SU-DHL-6 (cell line): ENCODE measurements around the gene SMIM7.
"Not testable (repeated sequence)": the region's sequence is repeated elsewhere in the genome, so short reads cannot be mapped to it uniquely, and the experiment has no call there.

Experiments used
- H2AFZ ChIP-seq: fragments of 200-600 bp; sonication (generic); 2 replicates; pipeline ENCODE4 v1.6.1; 2014; ENCODE audit warnings: low read depth, mild to moderate bottlenecking, moderate library complexity, mixed read lengths, antibody characterized with exemption, low read length; ENCODE audit not compliant: severe bottlenecking
- H3F3A ChIP-seq: fragments of 200-600 bp; shearing (Covaris generic); 2 replicates; pipeline ENCODE4 v1.6.0; 2016; ENCODE audit warnings: antibody characterized with exemption, mild to moderate bottlenecking; ENCODE audit not compliant: insufficient read depth
- H3K27ac ChIP-seq: fragments of 200-600 bp; sonication (generic); 2 replicates; pipeline ENCODE4 v1.5.1; 2016; ENCODE audit warnings: low read depth, mild to moderate bottlenecking, low read length, moderate library complexity, mixed read lengths
- H3K27me3 ChIP-seq: fragments of 200-600 bp; sonication (generic), shearing (Covaris generic); 2 replicates; pipeline ENCODE4 v1.6.0; 2014; ENCODE audit warnings: mild to moderate bottlenecking, low read length
- H3K36me3 ChIP-seq: fragments of 200-600 bp; sonication (generic); 2 replicates; pipeline ENCODE4 v1.6.1; 2014; ENCODE audit warnings: mild to moderate bottlenecking, low read length, mixed read lengths
- H3K4me2 ChIP-seq: fragments of 300-600, 200-600 bp; shearing (Covaris generic), sonication (generic); 2 replicates; pipeline ENCODE4 v1.6.0; 2014; ENCODE audit warnings: low read length, low read depth, mild to moderate bottlenecking; ENCODE audit not compliant: poor library complexity, severe bottlenecking
- H3K4me3 ChIP-seq: fragments of 200-600 bp; sonication (generic); 2 replicates; pipeline ENCODE4 v1.5.1; 2014; ENCODE audit warnings: antibody characterized with exemption, low read length, mild to moderate bottlenecking, mixed read lengths; ENCODE audit not compliant: insufficient read depth, poor library complexity, severe bottlenecking
- H3K79me2 ChIP-seq: fragments of 200-600 bp; sonication (generic); 2 replicates; pipeline ENCODE4 v1.6.1; 2014; ENCODE audit warnings: mild to moderate bottlenecking, low read length, moderate library complexity; ENCODE audit not compliant: insufficient read depth
- H3K9ac ChIP-seq: fragments of 200-600 bp; sonication (generic); 2 replicates; pipeline ENCODE4 v1.7.0; 2014; ENCODE audit warnings: mild to moderate bottlenecking, low read length
- H3K9me2 ChIP-seq: fragments of 200-600 bp; sonication (generic); replicated peaks from 2 replicates; pipeline ENCODE4 v1.6.1; 2014; ENCODE audit warnings: low read length; ENCODE audit not compliant: insufficient read depth
- H3K9me3 ChIP-seq: fragments of 200-600 bp; sonication (generic); 2 replicates; pipeline ENCODE4 v1.6.1; 2014; ENCODE audit warnings: low read length, mixed read lengths; ENCODE audit not compliant: insufficient read depth
- H4K20me1 ChIP-seq: fragments of 200-600 bp; sonication (generic); 2 replicates; pipeline ENCODE4 v1.6.1; 2014; ENCODE audit warnings: low read depth, mild to moderate bottlenecking, antibody characterized with exemption, low read length, moderate library complexity, mixed read lengths
- EZH2phosphoT487 ChIP-seq: fragments of 200-600 bp; sonication (generic), shearing (Covaris generic); conservative IDR thresholded peaks from 2 replicates; pipeline ENCODE4 v1.6.1; 2018; ENCODE audit warnings: mild to moderate bottlenecking, antibody characterized with exemption, low read length, moderate library complexity, mixed read lengths
- TF ChIP-seq, protein P1 (sequence below): fragments of 200-600 bp; sonication (generic); IDR thresholded peaks from one replicate; pipeline ENCODE4 v1.5.1; 2017; ENCODE audit warnings: antibody characterized with exemption, mild to moderate bottlenecking, low read length, moderate library complexity; ENCODE audit not compliant: insufficient read depth, poor library complexity, severe bottlenecking

SMIM7 gene

DNA sequence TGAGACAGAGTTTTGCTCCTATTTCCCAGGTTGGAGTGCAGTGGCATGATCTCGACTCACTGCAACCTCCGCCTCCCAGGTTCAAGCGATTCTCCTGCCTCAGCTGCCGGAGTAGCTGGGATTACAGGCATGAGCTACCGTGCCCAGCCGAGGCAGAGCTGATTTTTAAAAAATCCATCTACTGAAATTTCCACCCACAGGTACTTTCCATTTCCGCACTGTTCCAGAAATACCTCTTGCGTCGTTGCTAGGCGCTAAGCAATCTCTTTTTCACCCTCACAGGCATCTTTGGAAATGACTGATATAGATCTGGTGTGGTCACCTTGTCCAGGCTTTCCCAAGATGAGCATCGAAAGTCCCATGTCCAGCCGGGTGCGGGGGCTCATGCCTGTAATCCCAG is 10.3 kb upstream of the SMIM7 start:
- Histone ChIP-seq H3F3A (no peaks in the 10 kb centered on the region), H2AFZ (no peak overlapping the region), H3K9me3 (no peaks in the 10 kb centered on the region), H3K9ac (no peak overlapping the region), H3K27me3 (no peaks in the 10 kb centered on the region), H3K36me3 (no peaks in the 10 kb centered on the region), H3K79me2 (peaks cover 7% of the 10 kb centered on the region), H3K4me3 (no peak overlapping the region), H3K9me2 (no peaks in the 10 kb centered on the region), H3K27ac (no peak overlapping the region), H3K4me2 (no peak overlapping the region), H4K20me1 (no peaks in the 10 kb centered on the region)
- TF ChIP-seq, protein P1, sequence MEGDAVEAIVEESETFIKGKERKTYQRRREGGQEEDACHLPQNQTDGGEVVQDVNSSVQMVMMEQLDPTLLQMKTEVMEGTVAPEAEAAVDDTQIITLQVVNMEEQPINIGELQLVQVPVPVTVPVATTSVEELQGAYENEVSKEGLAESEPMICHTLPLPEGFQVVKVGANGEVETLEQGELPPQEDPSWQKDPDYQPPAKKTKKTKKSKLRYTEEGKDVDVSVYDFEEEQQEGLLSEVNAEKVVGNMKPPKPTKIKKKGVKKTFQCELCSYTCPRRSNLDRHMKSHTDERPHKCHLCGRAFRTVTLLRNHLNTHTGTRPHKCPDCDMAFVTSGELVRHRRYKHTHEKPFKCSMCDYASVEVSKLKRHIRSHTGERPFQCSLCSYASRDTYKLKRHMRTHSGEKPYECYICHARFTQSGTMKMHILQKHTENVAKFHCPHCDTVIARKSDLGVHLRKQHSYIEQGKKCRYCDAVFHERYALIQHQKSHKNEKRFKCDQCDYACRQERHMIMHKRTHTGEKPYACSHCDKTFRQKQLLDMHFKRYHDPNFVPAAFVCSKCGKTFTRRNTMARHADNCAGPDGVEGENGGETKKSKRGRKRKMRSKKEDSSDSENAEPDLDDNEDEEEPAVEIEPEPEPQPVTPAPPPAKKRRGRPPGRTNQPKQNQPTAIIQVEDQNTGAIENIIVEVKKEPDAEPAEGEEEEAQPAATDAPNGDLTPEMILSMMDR = no peak
- TF ChIP-seq EZH2phosphoT487 = no peak

DNA sequence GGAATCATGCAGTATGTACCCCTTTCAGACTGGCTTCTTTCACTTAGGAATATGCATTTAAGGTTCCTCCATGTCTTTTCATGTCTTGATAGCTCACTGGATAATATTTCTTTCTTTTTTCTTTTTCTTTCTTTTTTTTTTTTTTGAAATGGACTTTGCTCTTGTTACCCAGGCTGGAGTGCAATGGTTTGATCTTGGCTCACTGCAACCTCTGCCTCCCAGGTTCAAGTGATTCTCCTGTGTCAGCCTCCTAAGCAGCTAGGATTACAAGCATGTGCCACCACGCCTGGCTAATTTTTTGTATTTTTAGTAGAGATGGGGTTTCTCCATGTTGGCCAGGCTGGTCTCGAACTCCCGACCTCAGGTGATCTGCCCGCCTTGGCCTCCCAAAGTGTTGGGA is 8.8 kb upstream of the SMIM7 start:
- H2AFZ ChIP-seq, H3K9me2 ChIP-seq, H3K9me3 ChIP-seq, H3K4me2 ChIP-seq, H3F3A ChIP-seq, H3K9ac ChIP-seq, H3K36me3 ChIP-seq, H3K4me3 ChIP-seq, H3K27ac ChIP-seq, H4K20me1 ChIP-seq, H3K27me3 ChIP-seq: not testable (repeated sequence)
- peaks cover 15% of the 10 kb centered on the region for H3K79me2 ChIP-seq

DNA sequence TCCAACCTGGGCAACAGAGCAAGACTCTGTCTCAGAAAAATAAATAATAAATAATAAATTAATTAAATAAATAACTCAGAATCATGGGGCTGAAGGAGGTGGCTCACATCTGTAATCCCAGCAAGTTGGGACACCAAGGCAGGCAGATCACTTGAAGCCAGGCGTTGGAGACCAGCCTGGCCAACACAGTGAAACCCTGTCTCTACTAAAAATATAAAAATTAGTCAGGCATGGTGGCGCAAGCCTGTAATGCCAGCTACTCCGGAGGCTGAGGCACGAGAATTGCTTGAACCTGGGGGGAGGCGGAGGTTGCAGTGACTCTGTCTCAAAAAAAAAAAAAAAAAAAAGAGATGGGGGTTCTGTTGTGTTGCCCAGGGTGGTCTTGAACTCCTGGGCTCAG is 8.2 kb upstream of the SMIM7 start:
- H3K9me3 ChIP-seq = no peaks in the 10 kb centered on the region
- no peak overlapping the region for H2AFZ ChIP-seq
- H3K36me3 ChIP-seq = no peaks in the 10 kb centered on the region
- no peaks in the 10 kb centered on the region for H4K20me1 ChIP-seq
- peaks cover 19% of the 10 kb centered on the region for H3K79me2 ChIP-seq
- H3K27me3 ChIP-seq = no peaks in the 10 kb centered on the region
- H3K4me2 ChIP-seq = no peak overlapping the region
- H3K9ac ChIP-seq = no peak overlapping the region
- no peak for TF ChIP-seq EZH2phosphoT487
- TF ChIP-seq, protein P1 = no peak
- no peak overlapping the region for H3K27ac ChIP-seq
- no peaks in the 10 kb centered on the region for H3K9me2 ChIP-seq
- H3F3A ChIP-seq = no peaks in the 10 kb centered on the region
- H3K4me3 ChIP-seq = no peak overlapping the region

DNA sequence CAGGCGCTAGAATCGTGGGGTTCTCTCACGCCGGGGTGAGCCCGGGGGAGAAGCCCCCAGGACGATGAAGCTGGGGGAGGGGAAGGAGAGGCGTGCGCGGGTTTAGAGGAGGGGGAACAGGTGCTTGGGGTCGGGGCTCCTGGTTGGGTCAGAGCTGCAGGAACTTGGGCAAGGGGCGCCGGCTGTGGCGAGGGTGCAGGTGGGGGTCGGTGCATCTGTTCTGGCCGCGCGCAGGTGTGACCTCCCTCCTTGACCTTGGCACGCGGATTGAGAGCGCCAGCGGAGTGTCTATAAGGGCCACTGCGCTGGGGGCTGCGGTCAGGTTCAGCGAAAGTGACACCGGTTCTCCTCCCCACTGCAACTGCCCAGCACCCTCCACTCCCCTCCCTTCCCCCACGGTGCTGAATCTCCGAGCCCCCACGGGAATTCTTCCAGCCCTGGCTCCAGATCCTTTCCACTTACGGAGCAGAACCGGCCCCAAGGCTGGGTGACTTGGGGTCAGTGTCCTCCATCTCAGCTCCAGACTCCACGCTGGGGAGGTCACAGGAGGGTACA is 1.6 kb upstream of the SMIM7 start:
- TF ChIP-seq, protein P1 = no peak
- no peak for TF ChIP-seq EZH2phosphoT487
- peaks cover 17% of the 10 kb centered on the region for H4K20me1 ChIP-seq
- H2AFZ ChIP-seq = peak overlapping the region; percentile 77
- peak overlapping the region; percentile 89 for H3K9ac ChIP-seq
- no peaks in the 10 kb centered on the region for H3K27me3 ChIP-seq
- peak overlapping the region; percentile 91 for H3K27ac ChIP-seq
- H3K4me3 ChIP-seq = peak overlapping the region; percentile 79
- peaks cover 7% of the 10 kb centered on the region for H3K36me3 ChIP-seq
- no peaks in the 10 kb centered on the region for H3K9me2 ChIP-seq
- peaks cover 17% of the 10 kb centered on the region for H3F3A ChIP-seq
- H3K9me3 ChIP-seq = no peaks in the 10 kb centered on the region
- peaks cover 61% of the 10 kb centered on the region for H3K79me2 ChIP-seq
- H3K4me2 ChIP-seq = peak overlapping the region; percentile 94
